Measurements from ENCODE around the gene COL4A2. TPM values are rescaled to one million over a fixed set of nuclear protein-coding genes. Genes with fewer than 3 reads are reported as not detected.

Gene COL4A2
- total RNA-seq, 1 donor from 2014 or later: 120 TPM

DNA sequence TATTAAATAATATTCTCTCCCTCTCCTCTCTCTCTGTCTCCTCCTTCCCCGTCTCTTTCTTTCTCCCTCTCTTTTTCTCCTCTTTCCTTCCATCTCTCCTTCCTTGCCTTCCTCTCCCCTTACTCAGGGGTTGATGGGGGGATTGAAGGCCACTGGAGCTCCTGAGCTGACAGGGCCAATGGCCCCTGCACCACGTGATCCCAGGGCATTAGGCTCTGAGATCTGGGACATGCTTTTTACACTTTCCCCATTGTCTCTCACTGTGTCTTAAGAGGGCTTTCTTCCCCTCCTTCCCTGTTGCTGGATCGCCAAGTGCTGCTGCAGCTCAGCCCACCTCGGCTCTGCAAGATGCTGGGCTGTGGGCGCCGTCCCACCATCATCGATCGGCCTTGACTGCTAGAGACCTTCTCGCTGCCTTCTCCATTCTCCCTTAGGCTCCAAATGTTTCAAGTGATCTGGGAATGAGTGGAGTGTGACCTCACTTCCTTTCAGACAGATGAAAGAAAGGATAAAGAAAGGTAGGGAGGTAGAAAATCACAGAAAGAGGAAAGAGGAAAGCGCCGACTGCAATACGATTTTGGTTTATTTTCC lies 42.3 kb upstream of the COL4A2 start:
- Mint-ChIP-seq H3K27ac (no peak overlapping the region), H3K27me3 (no peaks in the 10 kb centered on the region)
- DNase-seq (ENCODE audit: low spot score, unreplicated experiment): no peak

DNA sequence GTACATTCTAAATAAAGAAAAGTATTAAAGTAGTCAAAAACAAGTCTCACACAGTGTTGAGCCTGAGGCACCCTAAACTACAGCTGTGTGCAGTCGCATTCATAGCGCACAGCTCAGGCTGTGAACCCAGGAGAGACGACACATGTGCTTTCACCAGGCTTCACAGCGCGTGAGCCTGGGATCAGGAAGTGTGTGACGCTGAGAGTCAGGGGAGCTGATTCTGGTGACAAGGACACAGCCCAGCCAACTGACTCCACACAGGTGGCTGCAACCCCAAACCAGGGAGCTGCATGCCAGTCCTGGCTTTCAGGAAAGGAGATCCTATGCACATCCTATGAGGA lies 41.8 kb upstream of the COL4A2 start:
- no peaks in the 10 kb centered on the region for H3K36me3 Mint-ChIP-seq (ENCODE audit: insufficient read depth)
- DNase-seq (ENCODE audit: low spot score, unreplicated experiment): no peak
- H3K4me1 Mint-ChIP-seq (ENCODE audit: low read depth): peaks cover 10% of the 10 kb centered on the region
- H3K27ac Mint-ChIP-seq: no peak overlapping the region
- no peak overlapping the region for H3K4me3 Mint-ChIP-seq (ENCODE audit: low read depth)
- no peaks in the 10 kb centered on the region for H3K27me3 Mint-ChIP-seq
- no peaks in the 10 kb centered on the region for H3K9me3 Mint-ChIP-seq (ENCODE audit: low read depth)
- TF ChIP-seq, protein P1, sequence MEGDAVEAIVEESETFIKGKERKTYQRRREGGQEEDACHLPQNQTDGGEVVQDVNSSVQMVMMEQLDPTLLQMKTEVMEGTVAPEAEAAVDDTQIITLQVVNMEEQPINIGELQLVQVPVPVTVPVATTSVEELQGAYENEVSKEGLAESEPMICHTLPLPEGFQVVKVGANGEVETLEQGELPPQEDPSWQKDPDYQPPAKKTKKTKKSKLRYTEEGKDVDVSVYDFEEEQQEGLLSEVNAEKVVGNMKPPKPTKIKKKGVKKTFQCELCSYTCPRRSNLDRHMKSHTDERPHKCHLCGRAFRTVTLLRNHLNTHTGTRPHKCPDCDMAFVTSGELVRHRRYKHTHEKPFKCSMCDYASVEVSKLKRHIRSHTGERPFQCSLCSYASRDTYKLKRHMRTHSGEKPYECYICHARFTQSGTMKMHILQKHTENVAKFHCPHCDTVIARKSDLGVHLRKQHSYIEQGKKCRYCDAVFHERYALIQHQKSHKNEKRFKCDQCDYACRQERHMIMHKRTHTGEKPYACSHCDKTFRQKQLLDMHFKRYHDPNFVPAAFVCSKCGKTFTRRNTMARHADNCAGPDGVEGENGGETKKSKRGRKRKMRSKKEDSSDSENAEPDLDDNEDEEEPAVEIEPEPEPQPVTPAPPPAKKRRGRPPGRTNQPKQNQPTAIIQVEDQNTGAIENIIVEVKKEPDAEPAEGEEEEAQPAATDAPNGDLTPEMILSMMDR (IDR thresholded peaks at IDR 0.05; ENCODE audit: unreplicated experiment): no peak

More for the DNA sequence above, 42.3 kb upstream of the COL4A2 start:
- Mint-ChIP-seq H3K4me1 (ENCODE audit: low read depth) (peaks cover 7% of the 10 kb centered on the region), H3K4me3 (ENCODE audit: low read depth) (no peak overlapping the region), H3K36me3 (ENCODE audit: insufficient read depth) (no peaks in the 10 kb centered on the region), H3K9me3 (ENCODE audit: low read depth) (no peaks in the 10 kb centered on the region)
- TF ChIP-seq, protein P1 (IDR thresholded peaks at IDR 0.05; ENCODE audit: unreplicated experiment): no peak

DNA sequence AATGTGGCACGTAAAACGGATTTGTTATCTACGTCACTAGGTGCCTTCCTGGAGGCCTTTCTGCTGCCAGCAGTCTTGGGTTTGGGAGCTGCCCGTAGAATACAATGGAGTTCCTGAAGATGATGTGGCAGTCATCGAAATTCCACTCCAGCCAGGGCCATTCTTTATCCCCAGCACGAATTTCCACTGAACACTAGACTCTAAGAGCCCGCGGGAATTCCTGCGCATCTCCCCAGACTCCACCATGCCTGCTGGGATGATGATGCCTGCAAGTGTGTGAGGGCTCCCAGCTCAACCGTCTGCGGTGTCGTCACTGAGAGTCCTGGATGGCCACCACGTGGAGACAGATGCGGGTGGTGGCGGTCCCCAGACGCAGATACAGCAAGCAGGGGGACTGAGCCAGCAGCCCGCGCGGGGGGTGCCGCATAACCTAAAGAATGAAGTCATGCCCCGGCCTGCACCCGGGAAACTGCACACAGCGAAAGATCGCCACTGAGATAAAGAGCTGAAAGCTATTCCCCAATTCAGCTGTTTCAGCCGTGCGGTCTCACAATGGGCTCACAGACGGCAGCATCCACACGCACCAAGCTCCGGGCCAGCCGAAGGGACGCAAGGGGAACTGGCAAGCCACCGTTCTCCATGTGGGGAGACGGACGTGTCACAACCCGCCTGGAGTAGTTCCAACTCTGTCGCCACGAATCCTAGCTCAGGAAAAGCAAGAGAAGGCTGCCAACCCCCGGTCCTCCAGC lies 41.2 kb upstream of the COL4A2 start:
- Mint-ChIP-seq H3K27ac (no peak overlapping the region), H3K36me3 (ENCODE audit: insufficient read depth) (no peaks in the 10 kb centered on the region), H3K27me3 (no peaks in the 10 kb centered on the region), H3K4me1 (ENCODE audit: low read depth) (peaks cover 12% of the 10 kb centered on the region), H3K9me3 (ENCODE audit: low read depth) (no peaks in the 10 kb centered on the region), H3K4me3 (ENCODE audit: low read depth) (no peak overlapping the region)
- no peak for DNase-seq (ENCODE audit: low spot score, unreplicated experiment)
- TF ChIP-seq, protein P1 (IDR thresholded peaks at IDR 0.05; ENCODE audit: unreplicated experiment): no peak

DNA sequence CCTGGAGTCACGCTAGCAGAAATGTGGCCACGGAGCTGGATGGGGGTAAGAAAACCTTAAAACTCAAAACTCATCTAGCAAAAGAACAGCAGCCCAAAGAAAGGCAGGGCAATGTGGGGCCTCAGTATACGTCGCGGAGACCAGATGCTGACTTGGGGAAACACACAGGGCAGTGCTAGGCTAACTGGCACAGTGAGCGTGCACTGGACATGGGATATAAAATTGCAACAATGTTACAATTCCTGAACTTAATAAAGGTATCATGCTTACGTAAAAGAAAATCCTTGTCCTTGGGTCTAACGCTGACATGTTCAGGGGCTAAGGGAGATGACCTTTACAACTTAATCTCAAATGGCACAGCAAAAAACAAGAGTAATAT lies 40.7 kb upstream of the COL4A2 start:
- no peaks in the 10 kb centered on the region for H3K36me3 Mint-ChIP-seq (ENCODE audit: insufficient read depth)
- TF ChIP-seq, protein P1 (IDR thresholded peaks at IDR 0.05; ENCODE audit: unreplicated experiment): no peak
- H3K27me3 Mint-ChIP-seq: no peaks in the 10 kb centered on the region
- peaks cover 12% of the 10 kb centered on the region for H3K4me1 Mint-ChIP-seq (ENCODE audit: low read depth)
- H3K4me3 Mint-ChIP-seq (ENCODE audit: low read depth): no peak overlapping the region
- H3K9me3 Mint-ChIP-seq (ENCODE audit: low read depth): no peaks in the 10 kb centered on the region
- DNase-seq (ENCODE audit: low spot score, unreplicated experiment): no peak
- no peak overlapping the region for H3K27ac Mint-ChIP-seq

DNA sequence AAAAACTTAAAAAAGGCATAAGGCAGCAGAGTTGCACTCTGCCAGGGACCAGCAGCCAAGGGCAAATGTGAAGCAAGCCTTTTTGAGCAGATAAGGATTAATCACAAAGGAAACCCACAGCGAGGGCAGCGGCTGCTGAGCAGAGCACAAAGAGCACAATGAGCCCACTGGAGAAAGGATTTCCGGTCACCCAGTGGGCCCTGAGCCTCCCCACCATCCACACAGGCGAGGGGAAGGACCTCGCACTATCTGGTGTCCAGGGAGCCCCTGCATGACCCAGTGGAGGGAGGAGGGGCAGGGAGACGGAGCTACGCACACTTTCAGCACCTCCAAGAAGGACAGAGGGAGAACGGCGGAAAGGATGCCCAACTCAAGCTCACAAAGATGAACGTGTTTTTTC lies 40.1 kb upstream of the COL4A2 start:
- Mint-ChIP-seq H3K9me3 (ENCODE audit: low read depth) (no peaks in the 10 kb centered on the region), H3K4me3 (ENCODE audit: low read depth) (no peak overlapping the region), H3K27me3 (no peaks in the 10 kb centered on the region), H3K27ac (no peak overlapping the region), H3K4me1 (ENCODE audit: low read depth) (peaks cover 12% of the 10 kb centered on the region), H3K36me3 (ENCODE audit: insufficient read depth) (no peaks in the 10 kb centered on the region)
- no peak for DNase-seq (ENCODE audit: low spot score, unreplicated experiment)
- TF ChIP-seq, protein P1 (IDR thresholded peaks at IDR 0.05; ENCODE audit: unreplicated experiment): no peak
